Gastroesophageal sphincter (tissue), 3 donors: ENCODE results near the gene KASH5.

ENCODE experiments used
- CTCF ChIP-seq, 4 experiments: fragments of 200-600 bp in 2 of 4; fragments of 450-650 bp in 2 of 4; sonication (generic) in 1 of 4; IDR thresholded peaks; one replicate each; pipeline ENCODE4 v1.5.1; 2017 to 2019; ENCODE audit warnings: antibody characterized with exemption in 4 of 4, mild to moderate bottlenecking in 2 of 4, moderate library complexity in 2 of 4
- EP300 ChIP-seq: sonication (generic); formaldehyde crosslinking; IDR thresholded peaks from one replicate; pipeline ENCODE4 v1.6.1; 2017; ENCODE audit warnings: antibody characterized with exemption, mild to moderate bottlenecking
- POLR2A ChIP-seq, 2 donors: fragments of 450-650 bp; IDR thresholded peaks; one replicate each; pipeline ENCODE4 v1.6.1; 2017; ENCODE audit warnings: antibody characterized with exemption in 2 of 2, mild to moderate bottlenecking in 2 of 2, moderate library complexity in 1 of 2

GRCh38 chr19:49411681-49412326 lies 23.8 kb downstream of the KASH5 start:
- TF ChIP-seq CTCF (IDR thresholded peaks at IDR 0.05) (no peak), EP300 (no peak), POLR2A (IDR thresholded peaks at IDR 0.05) (no peak)
